H54 (cell line): ENCODE measurements around the gene MFSD6.
"Not testable (repeated sequence)": the region's sequence is repeated elsewhere in the genome, so short reads cannot be mapped to it uniquely, and the experiment has no call there.

Experiments
- DNase-seq: peaks from one replicate; pipeline ENCODE4 v3.0.0; 2011; ENCODE audit warnings: low spot score, mixed read lengths; ENCODE audit not compliant: insufficient read length
- FAIRE-seq: peaks from 3 replicates; lab custom pipeline; 2011; peaks lifted over from hg19 to GRCh38; lab: Jason Lieb, UNC
- POLR2A ChIP-seq: IDR thresholded peaks from 2 replicates; pipeline ENCODE4 v1.6.1; 2011; ENCODE audit warnings: low read depth, mild to moderate bottlenecking, low read length

The MFSD6 gene

DNA sequence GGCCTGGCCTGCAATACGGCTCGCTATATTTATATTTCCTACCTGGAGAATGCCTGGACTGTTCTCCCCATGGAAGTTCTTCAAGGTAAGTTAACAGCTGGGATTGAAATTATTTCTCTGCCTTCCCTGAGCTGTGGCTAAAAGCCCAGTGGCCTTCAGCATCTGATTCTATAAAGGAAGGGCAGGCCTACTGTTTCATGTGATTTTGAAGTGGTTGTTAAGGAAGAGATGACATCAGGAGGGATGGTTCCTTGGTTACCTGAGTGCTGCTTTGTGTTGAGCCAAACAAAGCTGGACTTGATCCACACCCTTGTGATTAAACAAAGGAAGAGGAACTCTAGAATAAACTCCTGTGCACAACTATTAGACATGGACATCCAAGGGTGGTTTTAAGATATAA lies 61.6 kb downstream of the MFSD6 start:
- DNase-seq = no peak
- TF ChIP-seq POLR2A = no peak
- no peak for FAIRE-seq

DNA sequence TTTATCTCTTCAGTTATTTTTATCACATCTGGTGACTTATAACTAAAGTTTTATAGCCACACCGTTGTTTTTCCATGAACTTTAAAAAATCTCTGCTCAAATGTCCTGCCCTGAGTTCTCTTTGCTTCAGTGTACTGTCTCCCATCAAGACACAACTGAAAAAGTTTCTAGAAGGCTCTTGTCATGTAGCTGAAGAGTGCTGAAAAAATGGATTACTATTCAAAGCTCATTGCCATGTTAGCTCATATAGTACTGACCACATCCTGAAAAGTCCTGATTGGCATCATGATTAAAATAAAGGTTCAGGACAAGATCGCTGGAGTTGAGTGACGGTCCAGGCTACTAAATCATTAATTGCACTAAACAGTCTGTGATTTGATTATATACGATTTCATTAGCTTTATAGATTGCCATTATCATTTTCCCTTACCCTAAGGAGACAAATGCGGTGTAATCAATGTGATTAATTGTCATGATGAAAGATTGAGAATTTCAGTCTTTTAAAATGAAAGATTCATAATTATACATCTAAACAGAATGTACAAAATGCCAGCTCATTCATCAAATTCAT lies 62.2 kb downstream of the MFSD6 start:
- DNase-seq (no peak), FAIRE-seq (no peak)
- no peak for TF ChIP-seq POLR2A

DNA sequence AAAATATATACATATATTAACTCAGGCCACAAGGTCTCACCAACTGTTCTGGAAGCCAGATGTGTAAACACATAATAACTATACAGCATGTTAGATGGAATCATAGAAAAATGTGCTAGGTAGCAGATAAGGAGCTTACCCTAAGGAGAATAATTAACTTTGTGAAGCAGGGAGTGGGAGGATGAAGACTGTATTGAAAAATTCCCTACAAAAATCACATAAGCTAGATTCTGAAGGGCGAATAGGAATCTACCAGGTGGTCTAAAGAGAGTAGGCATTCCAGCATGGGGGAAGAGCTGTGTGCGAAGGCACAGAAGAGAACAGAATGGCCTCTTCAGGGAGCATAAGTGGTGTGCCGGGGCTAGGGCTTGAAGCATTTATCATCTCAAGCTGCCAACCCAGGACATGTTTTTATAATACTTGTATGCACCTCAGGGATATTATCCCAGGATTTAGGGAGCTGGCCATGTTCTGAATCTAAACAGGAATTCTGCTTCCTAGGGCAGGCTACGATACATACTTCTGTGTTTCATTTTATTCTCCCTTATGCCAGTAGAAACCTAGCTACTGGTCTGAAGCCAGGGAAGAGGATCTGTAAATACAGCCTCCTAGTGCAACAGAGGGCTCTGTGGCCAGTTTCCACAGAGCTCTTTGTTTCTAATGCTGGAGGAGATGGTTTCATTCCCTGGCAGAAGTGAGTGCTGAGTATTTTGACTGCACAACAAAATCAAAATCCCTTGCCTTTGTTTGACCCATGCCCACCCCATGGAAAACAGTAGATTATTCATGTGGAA lies 69.7 kb downstream of the MFSD6 start:
- DNase-seq = no peak
- FAIRE-seq = no peak
- no peak for TF ChIP-seq POLR2A

DNA sequence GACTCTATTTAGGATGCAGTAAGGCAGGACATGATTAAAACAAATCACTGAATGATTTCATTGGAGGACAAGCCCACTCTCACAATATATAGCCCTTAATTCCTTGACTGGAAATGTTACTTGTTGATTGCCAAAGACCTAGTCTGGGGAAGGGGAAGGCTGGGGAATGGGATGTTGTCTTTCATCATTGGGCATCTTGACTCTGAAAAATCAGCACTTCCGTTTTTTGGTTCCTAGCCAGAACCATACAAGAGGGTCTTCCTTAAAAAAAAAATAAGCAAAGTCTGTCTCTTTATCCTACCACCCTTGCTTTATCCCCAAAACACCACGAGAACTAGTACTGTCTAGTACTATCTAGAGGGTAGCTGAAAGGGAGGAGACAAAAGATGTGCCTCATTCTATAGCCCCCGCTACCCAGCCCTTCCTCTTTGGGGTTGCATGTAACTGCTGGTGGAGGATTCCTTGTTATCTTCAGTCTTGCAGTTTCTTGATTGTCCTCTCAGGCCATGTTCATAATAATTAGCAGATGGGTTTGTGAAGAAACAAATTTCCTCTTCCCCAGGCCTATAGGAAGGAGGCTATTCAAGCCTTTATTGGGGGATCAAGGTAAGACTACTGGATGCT lies 70.5 kb downstream of the MFSD6 start:
- FAIRE-seq = no peak
- DNase-seq = no peak
- no peak for TF ChIP-seq POLR2A

DNA sequence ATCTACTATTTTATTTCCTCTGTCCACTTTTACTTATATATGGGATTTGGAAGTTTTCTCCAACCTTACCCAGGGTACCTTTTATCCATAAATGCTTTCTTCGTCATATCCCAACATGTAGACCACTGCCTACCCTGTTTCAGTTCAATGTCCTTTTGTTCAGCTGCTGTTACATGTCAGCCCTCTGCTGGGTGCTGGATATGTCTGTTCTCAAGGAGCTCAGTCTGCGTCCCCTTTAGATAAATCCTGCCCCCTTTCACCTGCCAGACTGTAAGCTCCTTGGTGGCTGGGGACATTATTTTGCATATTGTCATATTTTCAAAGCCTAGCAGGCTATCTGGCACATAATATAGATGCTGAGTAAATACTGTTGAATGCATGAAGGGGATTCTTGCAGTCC lies 73.2 kb downstream of the MFSD6 start:
- DNase-seq (no peak), FAIRE-seq (no peak)
- TF ChIP-seq POLR2A = no peak

DNA sequence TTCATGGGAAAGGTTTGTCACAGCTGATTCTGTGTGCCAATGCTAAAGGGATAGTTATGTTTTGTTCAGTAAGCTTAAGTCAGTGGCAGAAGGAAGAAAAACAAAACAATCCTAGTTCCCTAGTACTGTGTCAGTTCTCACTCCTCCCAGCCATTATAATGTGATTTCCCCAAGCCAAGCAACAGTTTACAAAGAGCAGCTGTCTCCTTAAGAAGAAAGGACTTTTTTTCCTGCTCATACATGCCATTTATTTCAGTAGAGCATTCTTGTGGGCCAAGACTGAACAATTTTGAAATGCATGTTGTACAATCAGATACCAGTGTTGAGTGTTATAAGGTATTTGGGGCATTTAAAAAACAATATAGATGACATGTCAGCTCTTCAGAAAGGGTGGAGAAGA lies 74.3 kb downstream of the MFSD6 start:
- no peak for TF ChIP-seq POLR2A
- DNase-seq (no peak), FAIRE-seq (no peak)

- TF ChIP-seq POLR2A = no peak
- DNase-seq = no peak
- no peak for FAIRE-seq
These were observed 78.0 kb downstream of the MFSD6 start for GRCh38 chr2:190486037-190486623.

DNA sequence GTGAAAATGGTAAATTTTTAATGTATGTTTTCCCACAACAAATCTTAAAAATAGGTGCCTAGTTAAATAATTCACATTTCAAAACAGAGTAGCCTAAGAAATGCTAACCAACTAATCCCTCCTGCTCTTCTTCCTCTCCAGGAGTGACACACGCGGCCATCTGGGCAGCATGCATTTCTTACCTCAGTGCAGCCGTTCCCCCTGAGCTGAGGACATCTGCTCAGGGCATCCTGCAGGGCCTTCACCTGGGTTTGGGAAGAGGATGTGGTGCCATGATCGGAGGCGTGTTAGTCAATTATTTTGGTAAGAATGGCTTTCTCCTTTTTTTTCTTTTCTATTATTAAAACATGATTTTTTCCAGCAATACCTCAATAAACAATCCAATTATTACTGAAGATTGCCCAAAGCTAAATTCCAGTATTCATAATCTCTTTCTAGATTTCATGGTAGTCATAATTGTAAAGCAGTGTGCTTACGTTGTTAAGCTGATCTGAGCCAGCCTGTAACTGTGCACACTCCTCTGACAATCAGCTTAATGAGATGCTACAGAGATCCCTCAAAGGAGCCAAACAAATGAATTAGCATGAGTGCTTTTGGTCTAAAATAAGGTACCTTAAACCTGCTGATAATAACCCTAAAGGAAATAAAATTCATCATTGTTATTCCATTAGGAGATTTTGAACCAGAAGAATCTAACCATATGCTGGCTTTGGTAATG lies 80.5 kb downstream of the MFSD6 start:
- FAIRE-seq = no peak

GRCh38 chr2:190489475-190489874 lies 81.3 kb downstream of the MFSD6 start:
- no peak for TF ChIP-seq POLR2A
- DNase-seq (no peak), FAIRE-seq (no peak)

More for the DNA sequence above, 80.5 kb downstream of the MFSD6 start:
- no peak for TF ChIP-seq POLR2A
- no peak for DNase-seq

DNA sequence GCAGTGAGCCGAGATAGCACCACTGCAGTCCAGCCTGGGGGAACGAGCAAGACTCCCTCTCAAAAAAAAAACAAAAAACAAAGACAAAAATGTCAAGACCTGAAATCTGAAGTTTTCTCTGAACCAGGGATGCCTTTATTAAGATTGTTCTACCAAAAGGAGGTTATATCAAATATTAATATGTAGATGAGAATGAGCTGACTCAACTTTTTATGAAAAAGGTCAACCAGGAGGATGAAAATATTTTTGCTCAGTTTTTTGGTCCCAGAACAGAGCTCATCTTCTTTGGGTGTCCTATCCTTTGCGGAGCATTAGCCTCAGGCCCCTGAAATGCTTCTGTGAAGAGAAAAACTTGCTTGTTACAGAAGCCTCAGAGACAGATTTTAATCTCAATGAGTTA lies 82.3 kb downstream of the MFSD6 start:
- no peak for TF ChIP-seq POLR2A
- FAIRE-seq = no peak
- DNase-seq = no peak

- no peak for DNase-seq
- no peak for FAIRE-seq
- TF ChIP-seq POLR2A = no peak
These were observed 84.9 kb downstream of the MFSD6 start for GRCh38 chr2:190493095-190493494.

DNA sequence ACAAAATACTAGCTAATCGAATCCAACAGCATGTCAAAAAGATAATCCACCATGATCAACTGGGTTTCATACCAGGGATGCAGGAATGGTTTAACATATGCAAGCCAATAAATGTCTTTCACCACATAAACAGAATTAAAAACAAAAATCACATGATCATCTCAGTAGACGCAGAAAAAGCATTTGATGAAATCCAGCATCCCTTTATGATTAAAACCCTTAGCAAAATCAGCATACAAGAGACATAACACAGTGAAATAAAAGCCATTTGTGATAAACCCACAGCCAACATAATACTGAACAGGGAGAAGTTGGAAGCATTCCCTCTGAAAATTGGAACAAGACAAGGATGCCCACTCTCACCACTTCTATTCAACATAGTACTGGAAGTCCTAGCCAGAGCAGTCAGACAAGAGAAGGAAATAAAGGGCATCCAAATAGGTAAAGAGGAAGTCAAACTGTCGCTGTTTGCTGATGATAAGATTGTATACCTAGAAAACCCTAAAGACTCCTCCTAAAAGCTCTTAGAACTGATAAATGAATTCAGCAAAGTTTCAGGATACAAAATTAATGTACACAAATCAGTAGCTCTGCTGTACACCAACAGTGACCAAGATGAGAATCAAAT lies 86.6 kb downstream of the MFSD6 start:
- FAIRE-seq, DNase-seq: not testable (repeated sequence)

DNA sequence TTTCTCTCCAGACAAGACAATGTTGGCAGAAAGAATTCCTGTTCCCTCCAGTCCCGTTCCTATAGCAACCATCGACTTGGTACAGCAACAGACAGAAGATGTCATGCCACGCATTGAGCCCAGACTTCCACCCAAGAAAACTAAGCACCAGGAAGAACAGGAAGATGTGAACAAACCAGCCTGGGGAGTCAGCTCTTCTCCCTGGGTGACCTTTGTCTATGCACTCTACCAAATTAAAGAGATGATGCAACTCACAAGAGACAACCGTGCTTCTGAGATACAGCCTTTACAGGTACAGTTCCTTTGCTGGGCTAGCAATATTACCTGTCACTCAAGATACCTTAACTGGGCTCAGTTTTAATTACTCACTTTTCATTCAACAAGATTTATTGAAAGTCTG lies 89.3 kb downstream of the MFSD6 start:
- no peak for DNase-seq
- FAIRE-seq = no peak
- TF ChIP-seq POLR2A = no peak
